Measurements from ENCODE around the gene BAIAP2L1.

DNA sequence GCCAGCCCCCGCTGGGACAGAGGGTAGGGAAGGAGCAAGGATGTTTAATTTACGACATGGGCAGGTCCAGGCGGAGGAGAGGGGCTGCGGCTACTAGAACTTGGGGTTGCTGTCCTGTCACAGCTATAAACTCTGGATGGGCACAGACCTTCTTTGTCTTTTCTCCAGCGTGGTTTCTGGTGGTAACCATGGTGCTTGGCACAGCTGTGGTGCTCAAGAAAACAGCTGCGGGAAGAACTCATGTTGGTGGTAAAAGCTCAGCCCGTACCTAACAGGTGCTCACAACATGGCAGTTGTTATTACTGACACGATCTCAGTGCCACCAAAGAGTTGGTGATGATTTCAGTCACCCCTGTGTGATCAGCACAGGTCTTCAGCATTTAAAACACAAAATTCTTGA lies 13.8 kb downstream of the BAIAP2L1 start:
- no peak for TF ChIP-seq POLR2A (IDR thresholded peaks at IDR 0.05; ENCODE audit: low read depth, low read length)
- TF ChIP-seq POLR2AphosphoS5 (IDR thresholded peaks at IDR 0.05; ENCODE audit: low read depth, low read length), result no peak
- no peak for TF ChIP-seq TAF1 (IDR thresholded peaks at IDR 0.05; ENCODE audit: low read depth, low read length)

Data from GM12891 (cell line).